HCT116 (cell line): ENCODE results near the gene NCAPH2. TPM values are rescaled to one million over a fixed set of nuclear protein-coding genes. Genes with fewer than 3 reads are reported as not detected.

Source experiments
- ATAC-seq: fragments of 200-7000 bp; cut with Tn5 transposase; 2 replicates; pipeline ENCODE4 v1.9.1; 2020; ENCODE audit warnings: mild to moderate bottlenecking, moderate library complexity
- BruUV-seq: library from RNA; stranded (reverse); fragments of 400-500 nt; replicated peaks from 2 replicates; lab custom pipeline; 2021; lab: Mats Ljungman, UMichigan
- CTCF ChIA-PET: fragments of 300-600 bp; sonication (Branson Sonifier 250); formaldehyde crosslinking; loops from one replicate; lab custom pipeline; 2021; ENCODE audit warnings: antibody characterized with exemption; lab: Charles Lee
- POLR2A ChIA-PET: fragments of 300-600, 350-600 bp; sonication (Branson Sonifier 250); formaldehyde crosslinking; loops from one replicate; lab custom pipeline; 2021; ENCODE audit warnings: antibody characterized with exemption; lab: Charles Lee
- RAD21 ChIA-PET, 2 experiments: fragments of 300-600 bp; sonication (Branson Sonifier 250); formaldehyde crosslinking; loops; one replicate each; lab custom pipeline; 2023; ENCODE audit warnings: low total read pairs in 2 of 2; ENCODE audit not compliant: uncharacterized antibody in 2 of 2, unreplicated experiment in 2 of 2, low non-redundant PET in 1 of 2; lab: Charles Lee
- DNase-seq: peaks from one replicate; pipeline ENCODE4 v3.0.0-alpha.2; 2010; ENCODE audit warnings: low read depth, low spot score
- H2AFZ ChIP-seq: fragments of 200-600 bp; shearing (Covaris generic), sonication (generic); 2 replicates; pipeline ENCODE4 v1.6.1; 2017; ENCODE audit warnings: low read depth, mixed run types, mixed read lengths, antibody characterized with exemption, low read length; ENCODE audit not compliant: poor library complexity, severe bottlenecking
- H3K27ac ChIP-seq: 2 replicates; pipeline ENCODE4 v1.5.1; 2012; ENCODE audit warnings: low read depth, low read length
- H3K27me3 ChIP-seq: fragments of 200-600 bp; sonication (generic); 2 replicates; pipeline ENCODE4 v1.6.1; 2016; ENCODE audit warnings: mixed run types, low read length, mixed read lengths; ENCODE audit not compliant: insufficient read depth
- H3K36me3 ChIP-seq, 2 experiments: fragments of 200-500 bp in 1 of 2; fragments of 200-600 bp in 1 of 2; sonication (Bioruptor generic) in 1 of 2; sonication (generic) in 1 of 2; 2 replicates each; pipeline versions ENCODE4 v1.5.1 to v1.6.1; 2014 to 2016; ENCODE audit warnings: low read length in 2 of 2, inconsistent platforms in 1 of 2, mixed read lengths in 1 of 2, mixed run types in 1 of 2; ENCODE audit not compliant: insufficient read depth in 2 of 2, control insufficient read depth in 1 of 2
- H3K4me1 ChIP-seq, 2 experiments: fragments of 200-600 bp in 1 of 2; sonication (generic) in 1 of 2; 2 replicates each; pipeline versions ENCODE4 v1.5.1 to v1.6.1; 2012 to 2017; ENCODE audit warnings: low read length in 2 of 2, inconsistent platforms in 1 of 2, mild to moderate bottlenecking in 1 of 2, mixed read lengths in 1 of 2, mixed run types in 1 of 2, moderate library complexity in 1 of 2; ENCODE audit not compliant: insufficient read depth in 2 of 2, control insufficient read depth in 1 of 2
- H3K4me2 ChIP-seq: fragments of 200-600 bp; sonication (generic); 2 replicates; pipeline ENCODE4 v1.6.1; 2017; ENCODE audit warnings: mixed run types, low read length, mixed read lengths
- H3K4me3 ChIP-seq, 2 experiments: fragments of 200-600 bp in 1 of 2; sonication (generic) in 1 of 2; replicated peaks in 1 of 2; 2 replicates each; pipeline ENCODE4 v1.5.1; 2011 to 2016; ENCODE audit warnings: low read length in 2 of 2, control low read depth in 1 of 2, low read depth in 1 of 2, mild to moderate bottlenecking in 1 of 2, mixed read lengths in 1 of 2, mixed run types in 1 of 2
- H3K79me2 ChIP-seq: fragments of 200-600 bp; sonication (generic); 2 replicates; pipeline ENCODE4 v1.6.1; 2017; ENCODE audit warnings: mild to moderate bottlenecking, mixed run types, low read length, moderate library complexity, mixed read lengths; ENCODE audit not compliant: insufficient read depth
- H3K9ac ChIP-seq: fragments of 200-600 bp; sonication (generic); 2 replicates; pipeline ENCODE4 v1.6.1; 2016; ENCODE audit warnings: low read length, mixed read lengths
- H3K9me2 ChIP-seq: fragments of 200-600 bp; sonication (generic), shearing (Covaris generic); 2 replicates; pipeline ENCODE4 v1.6.1; 2017; ENCODE audit warnings: mixed run types, mild to moderate bottlenecking, moderate library complexity; ENCODE audit not compliant: insufficient read depth
- H3K9me3 ChIP-seq, 2 experiments: fragments of 200-500 bp in 1 of 2; fragments of 200-600 bp in 1 of 2; sonication (Bioruptor generic) in 1 of 2; sonication (generic) in 1 of 2; 2 replicates each; pipeline ENCODE4 v1.6.1; 2014 to 2017; ENCODE audit warnings: low read length in 2 of 2, mixed read lengths in 2 of 2, inconsistent platforms in 1 of 2, low read depth in 1 of 2, mild to moderate bottlenecking in 1 of 2, mixed run types in 1 of 2, moderate library complexity in 1 of 2; ENCODE audit not compliant: control insufficient read depth in 1 of 2, insufficient read depth in 1 of 2
- H4K20me1 ChIP-seq: fragments of 200-600 bp; sonication (generic), shearing (Covaris generic); 2 replicates; pipeline ENCODE4 v1.6.1; 2017; ENCODE audit warnings: mixed run types, mild to moderate bottlenecking, moderate library complexity; ENCODE audit not compliant: insufficient read depth
- CEBPB ChIP-seq: IDR thresholded peaks from 2 replicates; pipeline ENCODE4 v1.6.1; 2012; ENCODE audit warnings: low read depth
- EGR1 ChIP-seq: IDR thresholded peaks from 2 replicates; pipeline ENCODE4 v1.6.1; 2012; ENCODE audit warnings: low read depth
- ELF1 ChIP-seq: IDR thresholded peaks from 2 replicates; pipeline ENCODE4 v1.6.1; 2012; ENCODE audit warnings: low read depth, borderline replicate concordance
- FOSL1 ChIP-seq: IDR thresholded peaks from 2 replicates; pipeline ENCODE4 v1.6.1; 2012; ENCODE audit warnings: low read depth
- JUND ChIP-seq: IDR thresholded peaks from 2 replicates; pipeline ENCODE4 v1.6.1; 2012
- SIN3A ChIP-seq: IDR thresholded peaks from 2 replicates; pipeline ENCODE4 v1.6.1; 2012; ENCODE audit warnings: low read depth
- SP1 ChIP-seq: IDR thresholded peaks from 2 replicates; pipeline ENCODE4 v1.6.1; 2012; ENCODE audit warnings: low read depth
- SRF ChIP-seq: IDR thresholded peaks from 2 replicates; pipeline ENCODE4 v1.6.1; 2012; ENCODE audit warnings: low read depth
- YY1 ChIP-seq: IDR thresholded peaks from 2 replicates; pipeline ENCODE4 v1.6.1; 2011; ENCODE audit warnings: low read length, low read depth, moderate library complexity, mild to moderate bottlenecking; ENCODE audit not compliant: insufficient replicate concordance; ENCODE audit errors: extremely low read depth
- ZNF274 ChIP-seq: fragments of 200-500 bp; sonication (Bioruptor generic); IDR thresholded peaks from 2 replicates; pipeline ENCODE4 v1.6.1; 2014; ENCODE audit warnings: mild to moderate bottlenecking, low read depth, low read length, inconsistent platforms
- intact Hi-C: fragments of 100-400 bp; cut with micrococcal nuclease; formaldehyde crosslinking; loops from 2 replicates; pipeline ENCODE4 v1.10.0; 2022
- total RNA-seq: library from RNA; stranded (reverse); gene quantifications from one replicate; pipeline ENCODE4 v1.2.1, GENCODE V29; 2021; ENCODE audit not compliant: unreplicated experiment
- TF ChIP-seq, protein P1 (sequence below): IDR thresholded peaks from 2 replicates; pipeline ENCODE4 v1.6.1; 2012
- TF ChIP-seq, protein P2 (sequence below): IDR thresholded peaks from 2 replicates; pipeline ENCODE4 v1.6.1; 2012

The NCAPH2 gene
- total RNA-seq, 1 experiment from 2014 or later: 99.1 TPM

DNA sequence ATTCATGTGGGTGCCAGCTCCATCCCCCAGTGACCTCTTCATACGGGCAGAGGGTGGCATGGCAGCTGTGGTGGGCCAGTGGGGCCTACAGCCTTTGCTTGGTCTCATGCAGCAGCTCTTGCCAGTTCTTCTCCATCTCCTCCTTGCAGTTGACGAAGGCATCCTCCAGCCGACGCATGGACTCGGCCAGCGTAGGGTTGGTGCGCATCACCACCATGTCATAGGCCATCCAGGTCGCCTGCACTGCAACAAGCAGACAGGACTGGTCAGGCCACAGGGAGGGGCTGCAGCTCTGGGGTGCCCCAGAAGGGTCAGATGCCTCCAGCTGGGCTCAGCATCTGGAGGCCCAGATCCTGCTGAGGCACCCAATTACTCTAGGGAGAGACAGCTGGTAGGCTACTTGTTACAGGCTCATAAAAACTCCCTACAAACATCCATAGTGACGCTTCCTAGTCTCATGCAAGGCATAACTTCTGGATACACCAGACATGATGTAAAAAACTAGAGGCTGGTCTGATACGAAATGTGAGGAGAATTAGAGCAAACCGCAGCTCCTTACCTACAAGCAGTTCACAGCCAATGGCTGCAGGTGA is 43.2 kb downstream of the NCAPH2 start:
- Histone ChIP-seq H3K27me3 (no peaks in the 10 kb centered on the region), H3K9me2 (no peaks in the 10 kb centered on the region), H2AFZ (no peak overlapping the region), H3K9me3 (no peaks in the 10 kb centered on the region), H3K4me2 (no peak overlapping the region), H3K79me2 (no peaks in the 10 kb centered on the region), H3K36me3 (no peaks in the 10 kb centered on the region), H3K9ac (no peak overlapping the region), H4K20me1 (no peaks in the 10 kb centered on the region), H3K27ac (no peak overlapping the region), H3K4me1 (no peaks in the 10 kb centered on the region), H3K4me3 (no peak overlapping the region)
- POLR2A ChIA-PET: interaction anchor here (0.6 kb wide), 1 partner anchor 11 kb away, joined by 4 read pairs; no protein-coding TSS in a partner anchor
- RAD21 ChIA-PET: no interaction called here
- ATAC-seq (no peak), DNase-seq (no peak)
- no peak for TF ChIP-seq SP1
- no peak for TF ChIP-seq FOSL1
- TF ChIP-seq JUND: no peak
- TF ChIP-seq, protein P1, sequence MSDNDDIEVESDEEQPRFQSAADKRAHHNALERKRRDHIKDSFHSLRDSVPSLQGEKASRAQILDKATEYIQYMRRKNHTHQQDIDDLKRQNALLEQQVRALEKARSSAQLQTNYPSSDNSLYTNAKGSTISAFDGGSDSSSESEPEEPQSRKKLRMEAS: no peak
- no peak for TF ChIP-seq CEBPB
- no peak for TF ChIP-seq SRF
- no peak for TF ChIP-seq SIN3A
- no peak for TF ChIP-seq ZNF274
- TF ChIP-seq, protein P2, sequence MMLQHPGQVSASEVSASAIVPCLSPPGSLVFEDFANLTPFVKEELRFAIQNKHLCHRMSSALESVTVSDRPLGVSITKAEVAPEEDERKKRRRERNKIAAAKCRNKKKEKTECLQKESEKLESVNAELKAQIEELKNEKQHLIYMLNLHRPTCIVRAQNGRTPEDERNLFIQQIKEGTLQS: no peak
- TF ChIP-seq ELF1: no peak
- CTCF ChIA-PET: interaction anchor here (1.0 kb wide), 1 partner anchor 11 kb away, joined by 4 read pairs; the partner anchor contains the start of gene SYCE3
- BruUV-seq: no TSS peak
- intact Hi-C loops: no loop called here

DNA sequence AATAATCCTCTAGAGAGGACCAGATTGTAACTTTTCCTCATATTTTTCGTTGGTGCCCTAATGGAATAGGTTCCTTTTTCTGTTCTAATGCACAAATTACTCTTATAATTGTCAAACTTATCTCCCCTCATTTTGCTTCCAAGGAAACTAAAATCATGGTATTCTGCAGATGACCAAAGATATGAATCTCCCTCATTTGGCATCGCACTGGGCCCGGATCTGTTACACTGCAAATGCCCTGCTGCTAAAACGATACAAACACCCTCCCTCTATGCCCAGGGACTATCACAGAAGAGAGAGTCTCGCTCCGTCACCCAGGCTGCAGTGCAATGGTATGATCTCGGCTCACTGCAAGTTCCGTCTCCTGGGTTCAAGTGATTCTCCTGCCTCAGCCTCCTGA is 45.3 kb downstream of the NCAPH2 start:
- no peaks in the 10 kb centered on the region for H3K9me3 ChIP-seq
- POLR2A ChIA-PET: no interaction called here

More for the DNA sequence above, 45.3 kb downstream of the NCAPH2 start:
- H3K27me3 ChIP-seq: no peaks in the 10 kb centered on the region
- H3K79me2 ChIP-seq: no peaks in the 10 kb centered on the region
- ChIA-PET CTCF (no interaction called here), RAD21 (no interaction called here)
- intact Hi-C loops: no loop called here
- H3K4me3 ChIP-seq: no peak overlapping the region
- H3K4me1 ChIP-seq: no peaks in the 10 kb centered on the region
- ATAC-seq (no peak), DNase-seq (no peak)
- no peak overlapping the region for H2AFZ ChIP-seq
- no peak overlapping the region for H3K9ac ChIP-seq
- no peaks in the 10 kb centered on the region for H3K9me2 ChIP-seq
- no peak overlapping the region for H3K27ac ChIP-seq
- no TSS peak for BruUV-seq
- TF ChIP-seq EGR1 (no peak), YY1 (no peak), SP1 (no peak), SRF (no peak)
- no peak overlapping the region for H3K4me2 ChIP-seq
- H3K36me3 ChIP-seq: no peaks in the 10 kb centered on the region
- H4K20me1 ChIP-seq: no peaks in the 10 kb centered on the region
